GM10847 (cell line): ENCODE measurements around the gene CRLF2.

Source experiments
- POLR2A ChIP-seq: IDR thresholded peaks from 2 replicates; pipeline ENCODE4 v1.6.1; 2011; ENCODE audit not compliant: insufficient read length; ENCODE audit errors: extremely low read depth

Gene CRLF2

GRCh38 chrX:1221296-1221845 lies 8.9 kb upstream of the CRLF2 start:
- TF ChIP-seq POLR2A, result no peak

- TF ChIP-seq POLR2A, result no peak
Measured at GRCh38 chrX:1218286-1218685, 5.8 kb upstream of the CRLF2 start.

- TF ChIP-seq POLR2A, result no peak
Measured at GRCh38 chrX:1215123-1215823, 2.8 kb upstream of the CRLF2 start.

- TF ChIP-seq POLR2A, result no peak
Measured at GRCh38 chrX:1213971-1214370, 1.5 kb upstream of the CRLF2 start.

- TF ChIP-seq POLR2A, result no peak
Measured at GRCh38 chrX:1210844-1211243, 1.6 kb downstream of the CRLF2 start.

- TF ChIP-seq POLR2A, result no peak
Measured at GRCh38 chrX:1207496-1208025, 4.9 kb downstream of the CRLF2 start.

- no peak for TF ChIP-seq POLR2A
Measured at GRCh38 chrX:1205681-1206611, 6.5 kb downstream of the CRLF2 start.

- no peak for TF ChIP-seq POLR2A
Measured at GRCh38 chrX:1202251-1202650, 10.2 kb downstream of the CRLF2 start.

- no peak for TF ChIP-seq POLR2A
Measured at GRCh38 chrX:1196436-1196835, 16.0 kb downstream of the CRLF2 start.

GRCh38 chrX:1190596-1191145 lies 21.8 kb downstream of the CRLF2 start:
- no peak for TF ChIP-seq POLR2A

GRCh38 chrX:1185561-1185960 lies 26.9 kb downstream of the CRLF2 start:
- no peak for TF ChIP-seq POLR2A

- TF ChIP-seq POLR2A, result no peak
Measured at GRCh38 chrX:1182211-1182610, 30.2 kb downstream of the CRLF2 start.

GRCh38 chrX:1181170-1181569 lies 31.3 kb downstream of the CRLF2 start:
- no peak for TF ChIP-seq POLR2A

- no peak for TF ChIP-seq POLR2A
Measured at GRCh38 chrX:1178580-1179057, 33.8 kb downstream of the CRLF2 start.

- no peak for TF ChIP-seq POLR2A
Measured at GRCh38 chrX:1172496-1172895, 40.0 kb downstream of the CRLF2 start.
